Measurements from ENCODE around the gene PPFIA3.
"Not testable (repeated sequence)": the region's sequence is repeated elsewhere in the genome, so short reads cannot be mapped to it uniquely, and the experiment has no call there.

PPFIA3 gene

GRCh38 chr19:49150106-49150943 lies 31.0 kb downstream of the PPFIA3 start:
- no peak for DNase-seq (ENCODE audit: low read depth)

GRCh38 chr19:49150944-49151243 lies 31.6 kb downstream of the PPFIA3 start:
- no peak for DNase-seq (ENCODE audit: low read depth)

GRCh38 chr19:49151267-49152118 lies 32.1 kb downstream of the PPFIA3 start:
- no peak for DNase-seq (ENCODE audit: low read depth)

GRCh38 chr19:49152119-49152550 lies 32.8 kb downstream of the PPFIA3 start:
- no peak for DNase-seq (ENCODE audit: low read depth)

- DNase-seq (ENCODE audit: low read depth) = no peak
Observed at GRCh38 chr19:49153167-49153809, 33.9 kb downstream of the PPFIA3 start.

GRCh38 chr19:49154279-49154678 lies 34.9 kb downstream of the PPFIA3 start:
- DNase-seq (ENCODE audit: low read depth) = no peak

- DNase-seq (ENCODE audit: low read depth) = no peak
Observed at GRCh38 chr19:49155005-49155819, 35.9 kb downstream of the PPFIA3 start, which contains the start of gene HRC. HRC (minus strand) TSS chr19:49155396; CDS start chr19:49155237, 159 bp downstream.

- DNase-seq (ENCODE audit: low read depth) = no peak
Observed at GRCh38 chr19:49155820-49156346, 36.5 kb downstream of the PPFIA3 start.

GRCh38 chr19:49157445-49158224 lies 38.3 kb downstream of the PPFIA3 start, which contains the start of gene TRPM4:
TRPM4 (plus strand) TSS chr19:49157792; CDS start chr19:49157867, 75 bp downstream.
- DNase-seq (ENCODE audit: low read depth) = no peak

GRCh38 chr19:49160450-49161189 lies 41.3 kb downstream of the PPFIA3 start:
- DNase-seq (ENCODE audit: low read depth) = no peak

- no peak for DNase-seq (ENCODE audit: low read depth)
Observed at GRCh38 chr19:49161987-49162386, 42.6 kb downstream of the PPFIA3 start.

- DNase-seq (ENCODE audit: low read depth) = no peak
Observed at GRCh38 chr19:49165111-49165750, 45.9 kb downstream of the PPFIA3 start.

GRCh38 chr19:49165865-49166301 lies 46.5 kb downstream of the PPFIA3 start:
- no peak for DNase-seq (ENCODE audit: low read depth)

- DNase-seq (ENCODE audit: low read depth) = no peak
Observed at GRCh38 chr19:49167857-49168409, 48.6 kb downstream of the PPFIA3 start.

GRCh38 chr19:49168421-49168820 lies 49.1 kb downstream of the PPFIA3 start:
- no peak for DNase-seq (ENCODE audit: low read depth)

GRCh38 chr19:49173198-49173597 lies 53.9 kb downstream of the PPFIA3 start:
- DNase-seq (ENCODE audit: low read depth) = no peak

- DNase-seq (ENCODE audit: low read depth) = no peak
Observed at GRCh38 chr19:49180659-49181058, 61.3 kb downstream of the PPFIA3 start.

GRCh38 chr19:49182010-49182847 lies 62.9 kb downstream of the PPFIA3 start:
- not testable (repeated sequence) for DNase-seq (ENCODE audit: low read depth)
